ENCODE data around the gene PCNX2. TPM values are rescaled to one million over a fixed set of nuclear protein-coding genes. Genes with fewer than 3 reads are reported as not detected.

PCNX2 gene
- total and polyA plus RNA-seq, 2 donors (not counting 1 experiment from before 2014, with no cell fraction given): 17.6 to 34.7 TPM

- Histone ChIP-seq H3K4me3 (ENCODE audit: control extremely low read depth in 1 of 5, extremely low read depth in 1 of 5, insufficient read depth in 1 of 5, low read depth in 2 of 5, low read length in 4 of 5) (no peak overlapping the region), H3K9me3 (ENCODE audit: control extremely low read depth in 1 of 3, control insufficient read depth in 2 of 3, insufficient read depth in 1 of 3, low read length in 2 of 3) (peaks cover 2 to 11% (median 6%) of the 10 kb centered on the region in 3 donors), H3K4me1 (ENCODE audit: control insufficient read depth in 2 of 2, insufficient read depth in 2 of 2, low read length in 2 of 2) (no peaks in the 10 kb centered on the region), H4K20me1 (ENCODE audit: control insufficient read depth, insufficient read depth, low read length, poor library complexity, severe bottlenecking) (no peaks in the 10 kb centered on the region), H2AFZ (ENCODE audit: insufficient read depth, low read depth, low read length, poor library complexity, severe bottlenecking) (no peak overlapping the region), H3K27ac (ENCODE audit: low read length in 2 of 2) (no peak overlapping the region), H3K9ac (ENCODE audit: low read length) (no peak overlapping the region), H3K4me2 (replicated peaks; ENCODE audit: low read depth, low read length, poor library complexity, severe bottlenecking) (no peak overlapping the region), H3K79me2 (ENCODE audit: control insufficient read depth, insufficient read depth, low read length) (no peaks in the 10 kb centered on the region), H3K36me3 (replicated peaks in 1 of 2; ENCODE audit: control extremely low read depth in 1 of 2, control insufficient read depth in 1 of 2, extremely low read depth in 1 of 2, insufficient read depth in 2 of 2, low read length in 1 of 2) (peaks cover 0 to 3% of the 10 kb centered on the region in 2 experiments), H3K27me3 (replicated peaks in 1 of 4; ENCODE audit: control extremely low read depth in 1 of 4, control insufficient read depth in 3 of 4, insufficient read depth in 4 of 4, low read length in 3 of 4) (no peaks in the 10 kb centered on the region)
- TF ChIP-seq EZH2 (IDR thresholded peaks at IDR 0.05; ENCODE audit: borderline replicate concordance, insufficient read depth, low read depth, low read length, poor library complexity, severe bottlenecking): no peak
- TF ChIP-seq, protein P1, sequence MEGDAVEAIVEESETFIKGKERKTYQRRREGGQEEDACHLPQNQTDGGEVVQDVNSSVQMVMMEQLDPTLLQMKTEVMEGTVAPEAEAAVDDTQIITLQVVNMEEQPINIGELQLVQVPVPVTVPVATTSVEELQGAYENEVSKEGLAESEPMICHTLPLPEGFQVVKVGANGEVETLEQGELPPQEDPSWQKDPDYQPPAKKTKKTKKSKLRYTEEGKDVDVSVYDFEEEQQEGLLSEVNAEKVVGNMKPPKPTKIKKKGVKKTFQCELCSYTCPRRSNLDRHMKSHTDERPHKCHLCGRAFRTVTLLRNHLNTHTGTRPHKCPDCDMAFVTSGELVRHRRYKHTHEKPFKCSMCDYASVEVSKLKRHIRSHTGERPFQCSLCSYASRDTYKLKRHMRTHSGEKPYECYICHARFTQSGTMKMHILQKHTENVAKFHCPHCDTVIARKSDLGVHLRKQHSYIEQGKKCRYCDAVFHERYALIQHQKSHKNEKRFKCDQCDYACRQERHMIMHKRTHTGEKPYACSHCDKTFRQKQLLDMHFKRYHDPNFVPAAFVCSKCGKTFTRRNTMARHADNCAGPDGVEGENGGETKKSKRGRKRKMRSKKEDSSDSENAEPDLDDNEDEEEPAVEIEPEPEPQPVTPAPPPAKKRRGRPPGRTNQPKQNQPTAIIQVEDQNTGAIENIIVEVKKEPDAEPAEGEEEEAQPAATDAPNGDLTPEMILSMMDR (IDR thresholded peaks at IDR 0.05): no peak
- no peaks in the 10 kb centered on the region for H3K9me3 Mint-ChIP-seq (ENCODE audit: insufficient read depth)
- no peaks in the 10 kb centered on the region for H3K27me3 Mint-ChIP-seq
- intact Hi-C loops (cut with micrococcal nuclease): no loop called here
- POLR2A ChIA-PET: no interaction called here
- no peak for DNase-seq
- no peak for ATAC-seq (ENCODE audit: low read depth)
- H3K4me3 Mint-ChIP-seq: no peak overlapping the region
- no peak overlapping the region for H3K27ac Mint-ChIP-seq
- CTCF ChIA-PET: no interaction called here
- WGBS (ENCODE audit: insufficient coverage): 81% methylated on average over 5 of the region's 5 CpGs
- H3K4me1 Mint-ChIP-seq: no peaks in the 10 kb centered on the region
Observed at GRCh38 chr1:233061265-233061664, 234.3 kb downstream of the PCNX2 start.

DNA sequence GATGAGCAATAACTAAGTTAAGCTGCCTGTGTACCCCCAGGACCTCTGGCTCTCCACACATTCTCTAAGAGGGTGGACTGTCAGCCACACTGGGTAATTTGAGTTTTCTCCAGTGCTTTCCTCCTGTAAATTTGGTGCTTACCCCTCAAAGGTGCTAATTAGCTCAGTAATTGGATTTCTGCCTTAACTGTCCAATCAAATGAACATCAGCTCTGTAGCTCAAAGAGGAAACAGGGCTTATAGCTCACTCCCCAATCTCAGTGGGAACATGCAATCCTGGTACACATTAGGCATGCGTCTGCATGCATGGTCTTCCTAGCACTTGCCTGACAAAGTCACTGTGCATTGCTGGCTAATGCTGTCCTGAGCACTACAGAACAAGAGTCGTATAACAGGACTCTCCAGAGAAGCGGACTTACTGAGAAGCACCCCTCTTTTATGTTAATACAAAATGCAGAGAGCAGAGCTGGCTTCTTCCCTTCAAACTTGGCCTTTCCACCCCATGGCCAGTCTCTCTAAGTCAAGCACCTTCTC, 235.0 kb downstream of the PCNX2 start:
- H3K79me2 ChIP-seq (ENCODE audit: control insufficient read depth, insufficient read depth, low read length): no peaks in the 10 kb centered on the region
- intact Hi-C loops (cut with micrococcal nuclease): no loop called here
- Mint-ChIP-seq H3K27ac (no peak overlapping the region), H3K27me3 (no peaks in the 10 kb centered on the region), H3K4me1 (no peaks in the 10 kb centered on the region), H3K4me3 (no peak overlapping the region), H3K9me3 (ENCODE audit: insufficient read depth) (no peaks in the 10 kb centered on the region)
- no peak for ATAC-seq (ENCODE audit: low read depth)
- peaks cover 0 to 2% of the 10 kb centered on the region in 2 experiments for H3K36me3 ChIP-seq (replicated peaks in 1 of 2; ENCODE audit: control extremely low read depth in 1 of 2, control insufficient read depth in 1 of 2, extremely low read depth in 1 of 2, insufficient read depth in 2 of 2, low read length in 1 of 2)
- H2AFZ ChIP-seq (ENCODE audit: insufficient read depth, low read depth, low read length, poor library complexity, severe bottlenecking): no peak overlapping the region
- no peak for TF ChIP-seq EZH2 (IDR thresholded peaks at IDR 0.05; ENCODE audit: borderline replicate concordance, insufficient read depth, low read depth, low read length, poor library complexity, severe bottlenecking)
- TF ChIP-seq, protein P1 (IDR thresholded peaks at IDR 0.05): no peak
- DNase-seq: no peak
- H3K27me3 ChIP-seq (replicated peaks in 1 of 4; ENCODE audit: control extremely low read depth in 1 of 4, control insufficient read depth in 3 of 4, insufficient read depth in 4 of 4, low read length in 3 of 4): no peaks in the 10 kb centered on the region
- H3K4me1 ChIP-seq (ENCODE audit: control insufficient read depth in 2 of 2, insufficient read depth in 2 of 2, low read length in 2 of 2): no peaks in the 10 kb centered on the region
- no peaks in the 10 kb centered on the region for H4K20me1 ChIP-seq (ENCODE audit: control insufficient read depth, insufficient read depth, low read length, poor library complexity, severe bottlenecking)
- H3K4me2 ChIP-seq (replicated peaks; ENCODE audit: low read depth, low read length, poor library complexity, severe bottlenecking): no peak overlapping the region
- WGBS (ENCODE audit: insufficient coverage): 100% methylated on average over 3 of the region's 3 CpGs
- H3K9ac ChIP-seq (ENCODE audit: low read length): no peak overlapping the region
- peaks cover 0 to 4% (median 2%) of the 10 kb centered on the region in 3 donors for H3K9me3 ChIP-seq (ENCODE audit: control extremely low read depth in 1 of 3, control insufficient read depth in 2 of 3, insufficient read depth in 1 of 3, low read length in 2 of 3)
- CTCF ChIA-PET: no interaction called here
- no peak overlapping the region for H3K4me3 ChIP-seq (ENCODE audit: control extremely low read depth in 1 of 5, extremely low read depth in 1 of 5, insufficient read depth in 1 of 5, low read depth in 2 of 5, low read length in 4 of 5)
- no peak overlapping the region for H3K27ac ChIP-seq (ENCODE audit: low read length in 2 of 2)
- POLR2A ChIA-PET: no interaction called here

All from B cell (primary cell).